Activated B cell treated with CpG ODN at 0.5 μM for 24 hours (primary cell): Measurements from ENCODE around the gene DIS3L2. TPM values are rescaled to one million over a fixed set of nuclear protein-coding genes. Genes with fewer than 3 reads are reported as not detected.

Experiments used
- ATAC-seq: fragments of 200-7000 bp; cut with Tn5 transposase; one replicate; pipeline ENCODE4 v1.10.0; 2021; ENCODE audit warnings: low read depth, mild to moderate bottlenecking, moderate library complexity
- CTCF ChIA-PET: fragments of 350-600 bp; sonication (Branson Sonifier 250); formaldehyde crosslinking; loops from one replicate; lab custom pipeline; 2021; ENCODE audit warnings: antibody characterized with exemption; lab: Charles Lee
- POLR2A ChIA-PET: fragments of 350-600 bp; sonication (Branson Sonifier 250); formaldehyde crosslinking; loops from one replicate; lab custom pipeline; 2021; ENCODE audit warnings: antibody characterized with exemption; lab: Charles Lee
- DNase-seq: peaks from one replicate; pipeline ENCODE4 v3.0.0; 2022
- H3K27ac Mint-ChIP-seq: one replicate; pipeline ENCODE4 v1.8.0; 2020; ENCODE audit warnings: mixed read lengths
- H3K27me3 Mint-ChIP-seq: one replicate; pipeline ENCODE4 v1.8.0; 2021; ENCODE audit warnings: mixed read lengths
- H3K36me3 Mint-ChIP-seq: one replicate; pipeline ENCODE4 v1.8.0; 2021; ENCODE audit warnings: low read depth, mixed read lengths
- H3K4me1 Mint-ChIP-seq: one replicate; pipeline ENCODE4 v1.8.0; 2021; ENCODE audit warnings: mixed read lengths
- H3K4me3 Mint-ChIP-seq: one replicate; pipeline ENCODE4 v1.8.0; 2020; ENCODE audit warnings: mild to moderate bottlenecking, mixed read lengths
- H3K9me3 Mint-ChIP-seq: one replicate; pipeline ENCODE4 v1.8.0; 2020; ENCODE audit warnings: mixed read lengths
- intact Hi-C: fragments of 100-400 bp; cut with micrococcal nuclease; formaldehyde crosslinking; loops from one replicate; pipeline ENCODE4 v1.15.1; 2024
- total RNA-seq: library from RNA; stranded (reverse); gene quantifications from 2 replicates; pipeline ENCODE4 v1.2.3, GENCODE V29; 2022
- TF ChIP-seq, protein P1 (sequence below): fragments of 200-600 bp; IDR thresholded peaks from one replicate; pipeline ENCODE4 v1.8.0; 2022; ENCODE audit warnings: antibody characterized with exemption, mild to moderate bottlenecking

Gene DIS3L2
- total RNA-seq, 1 donor from 2014 or later: 65.9 TPM

- intact Hi-C loops: no loop called here
- DNase-seq (no peak), ATAC-seq (no peak)
- no peaks in the 10 kb centered on the region for H3K36me3 Mint-ChIP-seq
- ChIA-PET POLR2A (no interaction called here), CTCF (no interaction called here)
- no peak overlapping the region for H3K4me3 Mint-ChIP-seq
- H3K27me3 Mint-ChIP-seq: peaks cover 22% of the 10 kb centered on the region
- no peaks in the 10 kb centered on the region for H3K4me1 Mint-ChIP-seq
- H3K27ac Mint-ChIP-seq: no peak overlapping the region
- TF ChIP-seq, protein P1, sequence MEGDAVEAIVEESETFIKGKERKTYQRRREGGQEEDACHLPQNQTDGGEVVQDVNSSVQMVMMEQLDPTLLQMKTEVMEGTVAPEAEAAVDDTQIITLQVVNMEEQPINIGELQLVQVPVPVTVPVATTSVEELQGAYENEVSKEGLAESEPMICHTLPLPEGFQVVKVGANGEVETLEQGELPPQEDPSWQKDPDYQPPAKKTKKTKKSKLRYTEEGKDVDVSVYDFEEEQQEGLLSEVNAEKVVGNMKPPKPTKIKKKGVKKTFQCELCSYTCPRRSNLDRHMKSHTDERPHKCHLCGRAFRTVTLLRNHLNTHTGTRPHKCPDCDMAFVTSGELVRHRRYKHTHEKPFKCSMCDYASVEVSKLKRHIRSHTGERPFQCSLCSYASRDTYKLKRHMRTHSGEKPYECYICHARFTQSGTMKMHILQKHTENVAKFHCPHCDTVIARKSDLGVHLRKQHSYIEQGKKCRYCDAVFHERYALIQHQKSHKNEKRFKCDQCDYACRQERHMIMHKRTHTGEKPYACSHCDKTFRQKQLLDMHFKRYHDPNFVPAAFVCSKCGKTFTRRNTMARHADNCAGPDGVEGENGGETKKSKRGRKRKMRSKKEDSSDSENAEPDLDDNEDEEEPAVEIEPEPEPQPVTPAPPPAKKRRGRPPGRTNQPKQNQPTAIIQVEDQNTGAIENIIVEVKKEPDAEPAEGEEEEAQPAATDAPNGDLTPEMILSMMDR: no peak
- H3K9me3 Mint-ChIP-seq: peaks cover 2% of the 10 kb centered on the region
These were observed 388.6 kb downstream of the DIS3L2 start for GRCh38 chr2:232349946-232350635.

- POLR2A ChIA-PET: no interaction called here
- no peak for ATAC-seq
- TF ChIP-seq, protein P1: no peak
- intact Hi-C loops: no loop called here
- no peak for DNase-seq
- CTCF ChIA-PET: no interaction called here
- no peak overlapping the region for H3K4me3 Mint-ChIP-seq
- peaks cover 22% of the 10 kb centered on the region for H3K27me3 Mint-ChIP-seq
- peaks cover 2% of the 10 kb centered on the region for H3K9me3 Mint-ChIP-seq
- H3K36me3 Mint-ChIP-seq: no peaks in the 10 kb centered on the region
- H3K27ac Mint-ChIP-seq: no peak overlapping the region
- no peaks in the 10 kb centered on the region for H3K4me1 Mint-ChIP-seq
These were observed 389.5 kb downstream of the DIS3L2 start for GRCh38 chr2:232350804-232351685.

GRCh38 chr2:232351686-232352510 lies 390.4 kb downstream of the DIS3L2 start:
- H3K27me3 Mint-ChIP-seq: peaks cover 28% of the 10 kb centered on the region
- intact Hi-C loops: no loop called here
- H3K27ac Mint-ChIP-seq: no peak overlapping the region
- TF ChIP-seq, protein P1: no peak
- no peaks in the 10 kb centered on the region for H3K4me1 Mint-ChIP-seq
- no peak overlapping the region for H3K4me3 Mint-ChIP-seq
- ChIA-PET CTCF (no interaction called here), POLR2A (no interaction called here)
- peaks cover under 1% of the 10 kb centered on the region for H3K9me3 Mint-ChIP-seq
- H3K36me3 Mint-ChIP-seq: no peaks in the 10 kb centered on the region
- DNase-seq (no peak), ATAC-seq (no peak)

DNA sequence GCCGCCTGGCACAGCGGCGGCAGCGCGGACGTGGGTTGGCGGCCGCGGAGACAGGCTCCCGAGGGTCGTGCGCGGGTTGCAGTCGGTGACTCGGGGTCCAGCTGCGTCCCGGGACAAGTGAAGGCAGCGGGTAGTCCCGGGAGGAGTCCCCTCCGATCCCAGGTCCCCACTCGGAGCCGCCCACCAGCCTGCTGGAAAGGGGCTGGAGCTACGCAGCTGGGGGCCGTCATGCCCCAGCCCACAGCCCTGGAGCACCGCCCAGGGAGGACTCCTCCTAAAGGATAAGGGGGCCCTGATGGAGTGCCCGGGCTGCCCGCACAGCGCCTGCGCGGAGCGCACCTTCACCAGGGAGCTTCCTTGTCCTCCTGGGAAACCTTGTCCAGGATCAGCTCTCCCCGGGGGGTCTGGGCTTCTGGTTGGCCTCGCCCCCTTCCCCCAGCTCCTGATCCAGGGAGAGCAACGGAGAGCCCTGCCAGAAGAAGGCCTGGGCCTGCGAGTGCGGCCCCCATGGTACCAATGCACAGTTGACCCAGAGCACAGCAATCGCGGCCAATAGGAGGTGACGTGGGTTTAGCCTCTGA lies 391.1 kb downstream of the DIS3L2 start:
- Mint-ChIP-seq H3K9me3 (peaks cover 1% of the 10 kb centered on the region), H3K4me1 (no peaks in the 10 kb centered on the region), H3K4me3 (no peak overlapping the region), H3K27me3 (peaks cover 29% of the 10 kb centered on the region), H3K27ac (no peak overlapping the region), H3K36me3 (no peaks in the 10 kb centered on the region)
- CTCF ChIA-PET: no interaction called here
- no peak for ATAC-seq
- intact Hi-C loops: no loop called here
- TF ChIP-seq, protein P1: no peak
- no peak for DNase-seq
- POLR2A ChIA-PET: no interaction called here
